ENCODE results near the gene BZW2.

Gene BZW2

GRCh38 chr7:16667355-16667754 is 21.4 kb downstream of the BZW2 start:
- Histone ChIP-seq H3K36me3 (ENCODE audit: control insufficient read depth, low read length) (peaks cover 80% of the 10 kb centered on the region), H3K9me3 (ENCODE audit: control insufficient read depth, insufficient read depth, low read length) (no peaks in the 10 kb centered on the region), H4K20me1 (ENCODE audit: control insufficient read depth, insufficient read depth, low read depth, low read length) (peaks cover 7% of the 10 kb centered on the region; the same call in 1 of the 2 replicates), H3K27ac (ENCODE audit: low read depth, low read length) (no peak overlapping the region), H3F3A (ENCODE audit: control insufficient read depth, insufficient read depth) (peaks cover 4% of the 10 kb centered on the region; the same call in 1 of the 2 replicates), H3K79me2 (ENCODE audit: control insufficient read depth, low read length) (peaks cover 85% of the 10 kb centered on the region), H3K4me1 (ENCODE audit: control insufficient read depth, low read length) (no peaks in the 10 kb centered on the region), H3K4me3 (ENCODE audit: low read length) (no peak overlapping the region), H3K4me2 (ENCODE audit: low read length) (no peak overlapping the region), H3K27me3 (ENCODE audit: control insufficient read depth, low read length) (no peaks in the 10 kb centered on the region), H3K9me2 (replicated peaks; ENCODE audit: control insufficient read depth, low read length) (no peaks in the 10 kb centered on the region)
- TF ChIP-seq CTCF (IDR thresholded peaks at IDR 0.05; ENCODE audit: low read depth, low read length, poor library complexity, severe bottlenecking): no peak

- H3K27ac ChIP-seq (ENCODE audit: low read depth, low read length): no peak overlapping the region
- no peaks in the 10 kb centered on the region for H3K9me3 ChIP-seq (ENCODE audit: control insufficient read depth, insufficient read depth, low read length)
- no peak overlapping the region for H3K4me2 ChIP-seq (ENCODE audit: low read length)
Measured at GRCh38 chr7:16668049-16668858, 22.3 kb downstream of the BZW2 start.

GRCh38 chr7:16668978-16669377 is 23.0 kb downstream of the BZW2 start:
- Histone ChIP-seq H3K4me2 (ENCODE audit: low read length) (no peak overlapping the region), H3K9me3 (ENCODE audit: control insufficient read depth, insufficient read depth, low read length) (no peaks in the 10 kb centered on the region), H3K36me3 (ENCODE audit: control insufficient read depth, low read length) (peaks cover 77% of the 10 kb centered on the region), H3K4me3 (ENCODE audit: low read length) (no peak overlapping the region), H3K4me1 (ENCODE audit: control insufficient read depth, low read length) (no peaks in the 10 kb centered on the region), H4K20me1 (ENCODE audit: control insufficient read depth, insufficient read depth, low read depth, low read length) (peaks cover 6% of the 10 kb centered on the region; the same call in 1 of the 2 replicates), H3K9me2 (replicated peaks; ENCODE audit: control insufficient read depth, low read length) (no peaks in the 10 kb centered on the region), H3K27ac (ENCODE audit: low read depth, low read length) (no peak overlapping the region), H3F3A (ENCODE audit: control insufficient read depth, insufficient read depth) (no peaks in the 10 kb centered on the region; the same call in 1 of the 2 replicates), H3K27me3 (ENCODE audit: control insufficient read depth, low read length) (no peaks in the 10 kb centered on the region), H3K79me2 (ENCODE audit: control insufficient read depth, low read length) (peaks cover 79% of the 10 kb centered on the region)
- no peak for TF ChIP-seq CTCF (IDR thresholded peaks at IDR 0.05; ENCODE audit: low read depth, low read length, poor library complexity, severe bottlenecking)
- no peak for TF ChIP-seq EZH2phosphoT487 (IDR thresholded peaks at IDR 0.05; ENCODE audit: borderline replicate concordance, low read length)

More at GRCh38 chr7:16668049-16668858, 22.3 kb downstream of the BZW2 start:
- Histone ChIP-seq H4K20me1 (ENCODE audit: control insufficient read depth, insufficient read depth, low read depth, low read length) (peaks cover 6% of the 10 kb centered on the region; the same call in 1 of the 2 replicates), H3K9me2 (replicated peaks; ENCODE audit: control insufficient read depth, low read length) (no peaks in the 10 kb centered on the region), H3K79me2 (ENCODE audit: control insufficient read depth, low read length) (peaks cover 83% of the 10 kb centered on the region), H3K4me3 (ENCODE audit: low read length) (no peak overlapping the region), H3K27me3 (ENCODE audit: control insufficient read depth, low read length) (no peaks in the 10 kb centered on the region), H3K4me1 (ENCODE audit: control insufficient read depth, low read length) (no peaks in the 10 kb centered on the region), H3F3A (ENCODE audit: control insufficient read depth, insufficient read depth) (peaks cover 4% of the 10 kb centered on the region; the same call in 1 of the 2 replicates), H3K36me3 (ENCODE audit: control insufficient read depth, low read length) (peaks cover 80% of the 10 kb centered on the region)
- TF ChIP-seq CTCF (IDR thresholded peaks at IDR 0.05; ENCODE audit: low read depth, low read length, poor library complexity, severe bottlenecking) (no peak), EZH2phosphoT487 (IDR thresholded peaks at IDR 0.05; ENCODE audit: borderline replicate concordance, low read length) (no peak)

All from DOHH2 (cell line).